HepG2 (cell line): Measurements from ENCODE around the gene HMHB1. TPM values are rescaled to one million over a fixed set of nuclear protein-coding genes. Genes with fewer than 3 reads are reported as not detected.

ENCODE experiments used
- ATAC-seq: fragments of 200-7000 bp; cut with Tn5 transposase; 3 replicates; pipeline ENCODE4 v1.9.1; 2020; ENCODE audit warnings: mild to moderate bottlenecking, moderate library complexity
- BruUV-seq: library from RNA; stranded (reverse); fragments of 400-500 nt; replicated peaks from 2 replicates; lab custom pipeline; 2021; lab: Mats Ljungman, UMichigan
- CTCF ChIA-PET: fragments of 300-600 bp; formaldehyde crosslinking; extraction: SDS; loops from one replicate; lab custom pipeline; 2021; ENCODE audit warnings: low total read pairs, inconsistent platforms, low intra/inter-chr PET ratio; lab: Yijun Ruan, JAX
- POLR2A ChIA-PET: fragments of 350-600 bp; sonication (Branson Sonifier 250); formaldehyde crosslinking; loops from one replicate; lab custom pipeline; 2020; ENCODE audit warnings: antibody characterized with exemption, inconsistent platforms; lab: Yijun Ruan, JAX
- DNase-seq: peaks from one replicate; pipeline ENCODE4 v3.0.0-alpha.2; 2015; ENCODE audit warnings: low spot score
- FAIRE-seq: peaks from 3 replicates; lab custom pipeline; 2011; peaks lifted over from hg19 to GRCh38; lab: Jason Lieb, UNC
- H2AFZ ChIP-seq: one replicate; pipeline ENCODE4 v1.6.1; 2011; ENCODE audit warnings: low read length, inconsistent platforms
- H3K27ac ChIP-seq: fragments of 300-600 bp; 3 replicates; pipeline ENCODE4 v1.8.0; 2011; ENCODE audit warnings: mixed run types, mild to moderate bottlenecking, mixed read lengths, low read length, inconsistent platforms; ENCODE audit not compliant: insufficient read depth; ENCODE audit errors: extremely low read length
- H3K27me3 ChIP-seq, 2 experiments: fragments of 200-600 bp in 1 of 2; 2 replicates in 1 of 2; 3 replicates in 1 of 2; pipeline versions ENCODE4 v1.6.0 to v1.8.0; 2011; ENCODE audit warnings: low read length in 2 of 2, mild to moderate bottlenecking in 2 of 2, moderate library complexity in 2 of 2, inconsistent platforms in 1 of 2; ENCODE audit not compliant: insufficient read depth in 2 of 2, control insufficient read depth in 1 of 2
- H3K36me3 ChIP-seq, 2 experiments: fragments of 200-600 bp in 1 of 2; replicated peaks in 1 of 2; 2 replicates in 1 of 2; 3 replicates in 1 of 2; pipeline versions ENCODE4 v1.5.1 to v1.8.0; 2011; ENCODE audit warnings: low read length in 2 of 2, inconsistent platforms in 1 of 2; ENCODE audit not compliant: insufficient read depth in 2 of 2, control insufficient read depth in 1 of 2
- H3K4me1 ChIP-seq: 2 replicates; pipeline ENCODE4 v1.5.1; 2012; ENCODE audit warnings: low read length, inconsistent platforms; ENCODE audit not compliant: insufficient read depth
- H3K4me2 ChIP-seq: 2 replicates; pipeline ENCODE4 v1.6.0; 2011; ENCODE audit warnings: low read depth, low read length, inconsistent platforms
- H3K4me3 ChIP-seq, 3 experiments: fragments of 200-600 bp in 1 of 3; sonication (generic), shearing (Covaris generic) in 1 of 3; replicated peaks in 1 of 3; 2 replicates each; pipeline ENCODE4 v1.5.1; 2011 to 2016; ENCODE audit warnings: low read length in 3 of 3, inconsistent platforms in 2 of 3, low read depth in 2 of 3, mild to moderate bottlenecking in 2 of 3, control low read depth in 1 of 3, mixed read lengths in 1 of 3; ENCODE audit not compliant: insufficient read depth in 1 of 3
- H3K79me2 ChIP-seq: one replicate; pipeline ENCODE4 v1.6.1; 2011; ENCODE audit warnings: low read length, inconsistent platforms; ENCODE audit not compliant: insufficient read depth
- H3K9ac ChIP-seq: 2 replicates; pipeline ENCODE4 v1.6.0; 2011; ENCODE audit warnings: mild to moderate bottlenecking, low read depth, low read length, inconsistent platforms; ENCODE audit not compliant: insufficient read depth
- H3K9me3 ChIP-seq: 2 replicates; pipeline ENCODE4 v1.5.1; 2012; ENCODE audit warnings: mild to moderate bottlenecking, low read length
- H4K20me1 ChIP-seq: 2 replicates; pipeline ENCODE4 v1.6.0; 2011; ENCODE audit warnings: inconsistent platforms, mild to moderate bottlenecking, low read length, moderate library complexity; ENCODE audit not compliant: insufficient read depth
- DBP ChIP-seq: sonication (generic); formaldehyde crosslinking; IDR thresholded peaks from 2 replicates; pipeline ENCODE4 v1.4.0; 2020; ENCODE audit warnings: missing genetic modification reagents; ENCODE audit errors: not compliant biosample characterization
- DRAP1 ChIP-seq: IDR thresholded peaks from 2 replicates; pipeline ENCODE4 v1.6.1; 2016; ENCODE audit warnings: missing genetic modification reagents, missing compliant biosample characterization
- EHMT2 ChIP-seq: fragments of 200-600 bp; sonication (generic); IDR thresholded peaks from 2 replicates; pipeline ENCODE4 v1.7.0; 2017; ENCODE audit warnings: antibody characterized with exemption, low read depth, low read length, borderline replicate concordance
- FOXK2 ChIP-seq: fragments of 450-650 bp; IDR thresholded peaks from 2 replicates; pipeline ENCODE4 v1.6.1; 2016
- GABPB1 ChIP-seq: IDR thresholded peaks from 2 replicates; pipeline ENCODE4 v1.6.1; 2016; ENCODE audit warnings: mild to moderate bottlenecking, missing genetic modification reagents, moderate library complexity, missing compliant biosample characterization
- HMGA1 ChIP-seq: sonication (generic); formaldehyde crosslinking; conservative IDR thresholded peaks from 2 replicates; pipeline ENCODE4 v1.4.0; 2020; ENCODE audit warnings: missing genetic modification reagents
- HOXA3 ChIP-seq: sonication (generic); formaldehyde crosslinking; IDR thresholded peaks from 2 replicates; pipeline ENCODE4 v1.5.0; 2020; ENCODE audit warnings: missing genetic modification reagents
- KLF12 ChIP-seq: sonication (generic); formaldehyde crosslinking; IDR thresholded peaks from 2 replicates; pipeline ENCODE4 v1.4.0; 2020; ENCODE audit warnings: missing genetic modification reagents, borderline replicate concordance
- NFIB ChIP-seq: sonication (generic); formaldehyde crosslinking; IDR thresholded peaks from 2 replicates; pipeline ENCODE4 v1.9.0; 2021; ENCODE audit warnings: missing genetic modification reagents, mild to moderate bottlenecking, borderline replicate concordance
- NR2F1 ChIP-seq, 2 experiments: fragments of 450-650 bp in 1 of 2; formaldehyde crosslinking in 1 of 2; IDR thresholded peaks; 2 replicates each; pipeline versions ENCODE4 v1.5.0 to v1.6.1; 2016 to 2020; ENCODE audit warnings: mild to moderate bottlenecking in 1 of 2, missing compliant biosample characterization in 1 of 2, missing genetic modification reagents in 1 of 2, moderate library complexity in 1 of 2
- TFAP4 ChIP-seq: sonication (generic); IDR thresholded peaks from 2 replicates; pipeline ENCODE4 v1.6.1; 2016; ENCODE audit warnings: low read depth, borderline replicate concordance
- ZNF138 ChIP-seq: sonication (generic); formaldehyde crosslinking; IDR thresholded peaks from 2 replicates; pipeline ENCODE4 v1.5.0; 2020; ENCODE audit warnings: mild to moderate bottlenecking, low read depth, missing genetic modification reagents
- ZNF547 ChIP-seq: sonication (generic); formaldehyde crosslinking; IDR thresholded peaks from 2 replicates; pipeline ENCODE4 v1.5.1; 2020; ENCODE audit warnings: mild to moderate bottlenecking, missing genetic modification reagents
- ZNF703 ChIP-seq: sonication (generic); formaldehyde crosslinking; IDR thresholded peaks from 2 replicates; pipeline ENCODE4 v1.5.1; 2020; ENCODE audit warnings: missing genetic modification reagents, mild to moderate bottlenecking, moderate library complexity, borderline replicate concordance
- ZNF780A ChIP-seq: sonication (generic); formaldehyde crosslinking; IDR thresholded peaks from 2 replicates; pipeline ENCODE4 v1.8.0; 2022; ENCODE audit warnings: mild to moderate bottlenecking, missing genetic modification reagents, moderate library complexity
- WGBS: methylation state at CpG from one replicate; pipeline ENCODE4 v1.1.6; 2017; ENCODE audit warnings: low lambda C conversion rate; 5-methylcytosine and 5-hydroxymethylcytosine counted together
- in situ Hi-C: cut with HindIII; loops from 2 replicates; pipeline ENCODE4 v1.10.0; 2017; ENCODE audit warnings: low pct_unique_long_range_greater_than_20kb; ENCODE audit not compliant: extremely low pct_ligation_motif_present
- intact Hi-C: fragments of 100-400 bp; cut with micrococcal nuclease; formaldehyde crosslinking; loops from one replicate; pipeline ENCODE4 v1.10.0; 2022; ENCODE audit not compliant: unreplicated experiment
- polyA plus RNA-seq, 8 experiments: library from polyadenylated mRNA; depleted of rRNA in 3 of 8; stranded (reverse) in 7 of 8; unstranded in 1 of 8; fragments of >200 nt; fragmentation: Illumina TruSeq in 4 of 8; extraction: Trizol in 4 of 8; gene quantifications; 2 replicates each; pipeline versions ENCODE4 v1.2.1 to v1.2.3, GENCODE V29; 2011 to 2016; ENCODE audit warnings: low read depth in 4 of 8, missing spikeins in 1 of 8, mixed read lengths in 1 of 8; ENCODE audit not compliant: insufficient read depth in 1 of 8
- total RNA-seq, 5 experiments: library from RNA; depleted of rRNA; stranded (reverse); fragments of >200 nt; fragmentation: Illumina TruSeq; extraction: Trizol; gene quantifications; 2 replicates each; pipeline ENCODE4 v1.2.3, GENCODE V29; 2016; ENCODE audit warnings: low read depth in 1 of 5

HMHB1 gene
- total and polyA plus RNA-seq, 2 of the 13 experiments (the other 11 are each of a cell fraction or from before 2014, with no cell fraction given) = not detected

GRCh38 chr5:143767162-143767561 lies 44.8 kb upstream of the HMHB1 start:
- POLR2A ChIA-PET = no interaction called here
- no peaks in the 10 kb centered on the region for H3K27me3 ChIP-seq
- in situ Hi-C loops = no loop called here
- H3K27ac ChIP-seq = no peak overlapping the region
- no peaks in the 10 kb centered on the region for H4K20me1 ChIP-seq
- no peak overlapping the region for H3K9ac ChIP-seq
- H3K79me2 ChIP-seq = no peaks in the 10 kb centered on the region
- ATAC-seq = no peak
- no TSS peak for BruUV-seq
- no peaks in the 10 kb centered on the region for H3K4me1 ChIP-seq
- TF ChIP-seq HOXA3 (no peak), NFIB (CRISPR knock-in tag) (no peak), FOXK2 (no peak), ZNF138 (CRISPR knock-in tag) (no peak), HMGA1 (no peak), DRAP1 (CRISPR knock-in tag) (no peak), TFAP4 (no peak), GABPB1 (CRISPR knock-in tag) (no peak), ZNF703 (CRISPR knock-in tag) (no peak), ZNF547 (no peak), DBP (CRISPR knock-in tag) (no peak), KLF12 (no peak), EHMT2 (no peak), NR2F1 (CRISPR knock-in tag; IDR thresholded peaks at IDR 0.05) (no peak), ZNF780A (CRISPR knock-in tag) (no peak)
- TF ChIP-seq, all 625 proteins: peak for 0
- FAIRE-seq (no peak), DNase-seq (no peak)
- no peaks in the 10 kb centered on the region for H3K36me3 ChIP-seq
- CTCF ChIA-PET = no interaction called here
- H3K4me3 ChIP-seq = no peak overlapping the region
- WGBS = 26% methylated on average over 3 of the region's 3 CpGs
- no peaks in the 10 kb centered on the region for H3K9me3 ChIP-seq
- intact Hi-C loops = no loop called here
- no peak overlapping the region for H3K4me2 ChIP-seq
- no peak overlapping the region for H2AFZ ChIP-seq
